Suprapubic skin (tissue), 4 donors: ENCODE data around the gene GREM2. TPM values are rescaled to one million over a fixed set of nuclear protein-coding genes. Genes with fewer than 3 reads are reported as not detected.

ENCODE experiments used
- DNase-seq, 2 donors: peaks; one replicate each; pipeline ENCODE4 v3.0.0-alpha.2; 2019; ENCODE audit warnings: low spot score in 2 of 2
- H3K27ac ChIP-seq: fragments of 200-600 bp; sonication (generic); one replicate; pipeline ENCODE4 v1.5.1; 2019
- H3K27me3 ChIP-seq: fragments of 200-600 bp; sonication (generic); one replicate; pipeline ENCODE4 v1.5.1; 2019
- H3K36me3 ChIP-seq: fragments of 200-600 bp; sonication (generic); one replicate; pipeline ENCODE4 v1.5.1; 2019
- H3K4me1 ChIP-seq: fragments of 200-600 bp; sonication (generic); one replicate; pipeline ENCODE4 v1.5.1; 2019
- H3K4me3 ChIP-seq: fragments of 200-600 bp; sonication (generic); one replicate; pipeline ENCODE4 v1.5.1; 2019; ENCODE audit warnings: mild to moderate bottlenecking
- H3K9me3 ChIP-seq: fragments of 200-600 bp; sonication (generic); one replicate; pipeline ENCODE4 v1.5.1; 2019
- CTCF ChIP-seq, 2 donors: fragments of 200-600 bp in 1 of 2; fragments of 450-650 bp in 1 of 2; sonication (generic) in 1 of 2; IDR thresholded peaks; one replicate each; pipeline ENCODE4 v1.5.1; 2016 to 2019; ENCODE audit warnings: antibody characterized with exemption in 2 of 2, mild to moderate bottlenecking in 1 of 2, moderate library complexity in 1 of 2
- EP300 ChIP-seq: sonication (generic); formaldehyde crosslinking; IDR thresholded peaks from one replicate; pipeline ENCODE4 v1.6.1; 2017; ENCODE audit warnings: antibody characterized with exemption
- POLR2A ChIP-seq, 2 donors: fragments of 450-650 bp; IDR thresholded peaks; one replicate each; pipeline ENCODE4 v1.6.1; 2017; ENCODE audit warnings: antibody characterized with exemption in 2 of 2, mild to moderate bottlenecking in 2 of 2, moderate library complexity in 2 of 2
- POLR2AphosphoS5 ChIP-seq, 3 donors: sonication (generic); formaldehyde crosslinking; IDR thresholded peaks; one replicate each; pipeline ENCODE4 v1.6.1; 2017; ENCODE audit warnings: antibody characterized with exemption in 3 of 3
- WGBS: methylation state at CpG from one replicate; pipeline ENCODE4 v1.1.5; 2018; 5-methylcytosine and 5-hydroxymethylcytosine counted together
- total RNA-seq, 4 donors: library from RNA; depleted of rRNA; stranded (reverse); fragments of >200 nt; gene quantifications; one replicate each; pipeline ENCODE4 v1.1.0, GENCODE V29; 2016

Gene GREM2
- total RNA-seq, 4 donors from 2014 or later = 0.11 to 1.3 (median 0.38) TPM

GRCh38 chr1:240503036-240503435 is 108.9 kb downstream of the GREM2 start:
- Histone ChIP-seq H3K4me3 (no peak overlapping the region), H3K4me1 (no peaks in the 10 kb centered on the region), H3K27me3 (no peaks in the 10 kb centered on the region), H3K36me3 (no peaks in the 10 kb centered on the region), H3K9me3 (peaks cover 5% of the 10 kb centered on the region), H3K27ac (no peak overlapping the region)
- TF ChIP-seq POLR2AphosphoS5 (IDR thresholded peaks at IDR 0.05) = no peak
- no peak for TF ChIP-seq POLR2A (IDR thresholded peaks at IDR 0.05)
- no peak for TF ChIP-seq CTCF (IDR thresholded peaks at IDR 0.05)
- TF ChIP-seq EP300 = no peak
- no peak for DNase-seq
- WGBS = 81% methylated on average over 4 of the region's 4 CpGs

- Histone ChIP-seq H3K36me3 (no peaks in the 10 kb centered on the region), H3K4me3 (no peak overlapping the region), H3K4me1 (no peaks in the 10 kb centered on the region), H3K9me3 (no peaks in the 10 kb centered on the region), H3K27me3 (no peaks in the 10 kb centered on the region), H3K27ac (peak overlapping the region; percentile 24)
- TF ChIP-seq POLR2AphosphoS5 (IDR thresholded peaks at IDR 0.05) (no peak), EP300 (no peak), POLR2A (IDR thresholded peaks at IDR 0.05) (no peak), CTCF (IDR thresholded peaks at IDR 0.05) (no peak)
- no peak for DNase-seq
- WGBS = 45% methylated on average over 2 of the region's 2 CpGs
These were observed 110.8 kb downstream of the GREM2 start for GRCh38 chr1:240501115-240501514.

- Histone ChIP-seq H3K36me3 (no peaks in the 10 kb centered on the region), H3K27me3 (no peaks in the 10 kb centered on the region), H3K4me3 (no peak overlapping the region), H3K27ac (peak overlapping the region; percentile 24), H3K9me3 (no peaks in the 10 kb centered on the region), H3K4me1 (no peaks in the 10 kb centered on the region)
- TF ChIP-seq CTCF (IDR thresholded peaks at IDR 0.05) (no peak), POLR2AphosphoS5 (IDR thresholded peaks at IDR 0.05) (no peak), EP300 (no peak), POLR2A (IDR thresholded peaks at IDR 0.05) (no peak)
- 66% methylated on average over 4 of the region's 4 CpGs for WGBS
- DNase-seq = no peak
These were observed 111.3 kb downstream of the GREM2 start for GRCh38 chr1:240500647-240501046.

- H3K4me1 ChIP-seq = no peaks in the 10 kb centered on the region
- no peaks in the 10 kb centered on the region for H3K27me3 ChIP-seq
- no peaks in the 10 kb centered on the region for H3K36me3 ChIP-seq
- WGBS = 35% methylated on average over 2 of the region's 2 CpGs
- no peaks in the 10 kb centered on the region for H3K9me3 ChIP-seq
- DNase-seq = no peak
- TF ChIP-seq EP300 = no peak
- no peak for TF ChIP-seq POLR2AphosphoS5 (IDR thresholded peaks at IDR 0.05)
- no peak for TF ChIP-seq POLR2A (IDR thresholded peaks at IDR 0.05)
- no peak for TF ChIP-seq CTCF (IDR thresholded peaks at IDR 0.05)
- no peak overlapping the region for H3K27ac ChIP-seq
- no peak overlapping the region for H3K4me3 ChIP-seq
These were observed 112.9 kb downstream of the GREM2 start for GRCh38 chr1:240499012-240499411.

GRCh38 chr1:240498335-240498734 is 113.6 kb downstream of the GREM2 start:
- H3K4me1 ChIP-seq = no peaks in the 10 kb centered on the region
- H3K36me3 ChIP-seq = no peaks in the 10 kb centered on the region
- H3K27ac ChIP-seq = no peak overlapping the region
- H3K9me3 ChIP-seq = no peaks in the 10 kb centered on the region
- WGBS = 87% methylated on average over 8 of the region's 8 CpGs
- TF ChIP-seq POLR2A (IDR thresholded peaks at IDR 0.05) (no peak), CTCF (IDR thresholded peaks at IDR 0.05) (no peak), EP300 (no peak), POLR2AphosphoS5 (IDR thresholded peaks at IDR 0.05) (no peak)
- H3K27me3 ChIP-seq = no peaks in the 10 kb centered on the region
- H3K4me3 ChIP-seq = no peak overlapping the region
- DNase-seq = no peak
